ENCODE data around the gene NUDT15.

Gene NUDT15

GRCh38 chr13:48012668-48013067 lies 24.9 kb upstream of the NUDT15 start:
- DNase-seq (ENCODE audit: low read depth) = no peak
- TF ChIP-seq CTCF (IDR thresholded peaks at IDR 0.05; ENCODE audit: control insufficient read depth, extremely low read depth, insufficient read depth) = no peak
- H3K4me3 ChIP-seq (ENCODE audit: low read depth, low read length) = no peak overlapping the region

- TF ChIP-seq CTCF (IDR thresholded peaks at IDR 0.05; ENCODE audit: control insufficient read depth, extremely low read depth, insufficient read depth) = no peak
- H3K4me3 ChIP-seq (ENCODE audit: low read depth, low read length) = no peak overlapping the region
- DNase-seq (ENCODE audit: low read depth) = no peak
Observed at GRCh38 chr13:48014359-48014758, 23.2 kb upstream of the NUDT15 start.

- peak; percentile 46 for DNase-seq (ENCODE audit: low read depth)
- H3K4me3 ChIP-seq (ENCODE audit: low read depth, low read length) = no peak overlapping the region
- TF ChIP-seq CTCF (IDR thresholded peaks at IDR 0.05; ENCODE audit: control insufficient read depth, extremely low read depth, insufficient read depth) = no peak
Observed at GRCh38 chr13:48018637-48019036, 18.9 kb upstream of the NUDT15 start.

GRCh38 chr13:48019796-48020195 lies 17.7 kb upstream of the NUDT15 start:
- TF ChIP-seq CTCF (IDR thresholded peaks at IDR 0.05; ENCODE audit: control insufficient read depth, extremely low read depth, insufficient read depth) = no peak
- no peak for DNase-seq (ENCODE audit: low read depth)
- no peak overlapping the region for H3K4me3 ChIP-seq (ENCODE audit: low read depth, low read length)

- TF ChIP-seq CTCF (IDR thresholded peaks at IDR 0.05; ENCODE audit: control insufficient read depth, extremely low read depth, insufficient read depth) = no peak
- DNase-seq (ENCODE audit: low read depth) = no peak
- H3K4me3 ChIP-seq (ENCODE audit: low read depth, low read length) = no peak overlapping the region
Observed at GRCh38 chr13:48028066-48028465, 9.5 kb upstream of the NUDT15 start.

GRCh38 chr13:48029859-48030258 lies 7.7 kb upstream of the NUDT15 start:
- H3K4me3 ChIP-seq (ENCODE audit: low read depth, low read length) = no peak overlapping the region
- DNase-seq (ENCODE audit: low read depth) = no peak
- no peak for TF ChIP-seq CTCF (IDR thresholded peaks at IDR 0.05; ENCODE audit: control insufficient read depth, extremely low read depth, insufficient read depth)

- TF ChIP-seq CTCF (IDR thresholded peaks at IDR 0.05; ENCODE audit: control insufficient read depth, extremely low read depth, insufficient read depth) = no peak
Observed at GRCh38 chr13:48038761-48039160, 1.2 kb downstream of the NUDT15 start.

More at GRCh38 chr13:48038761-48039160, 1.2 kb downstream of the NUDT15 start:
- peak overlapping the region; percentile 87 for H3K4me3 ChIP-seq (ENCODE audit: low read depth, low read length)
- no peak for DNase-seq (ENCODE audit: low read depth)
